Gastrocnemius medialis (tissue), 4 donors: ENCODE results near the gene KLC3. TPM values are rescaled to one million over a fixed set of nuclear protein-coding genes. Genes with fewer than 3 reads are reported as not detected.

Experiments used
- ATAC-seq, 2 donors: fragments of 150-250 bp; one replicate each; pipeline ENCODE4 v1.9.1; 2016
- DNase-seq, 2 donors: peaks; one replicate each; pipeline ENCODE4 v3.0.0-alpha.2; 2019
- H3K27ac ChIP-seq, 4 donors: fragments of 200-600 bp; sonication (generic); 1 replicate in 1 of 4; 2 replicates in 3 of 4; pipeline ENCODE4 v1.5.1; 2016 to 2018; ENCODE audit warnings: mild to moderate bottlenecking in 2 of 4, moderate library complexity in 1 of 4
- H3K27me3 ChIP-seq, 3 donors: fragments of 200-600 bp; sonication (generic) in 2 of 3; 1 replicate in 1 of 3; 2 replicates in 2 of 3; pipeline versions ENCODE4 v1.5.1 to v1.6.0; 2016 to 2019; ENCODE audit warnings: mild to moderate bottlenecking in 1 of 3, moderate library complexity in 1 of 3
- H3K36me3 ChIP-seq, 2 donors: fragments of 200-600 bp; sonication (generic) in 1 of 2; one replicate each; pipeline ENCODE4 v1.5.1; 2017 to 2018
- H3K4me1 ChIP-seq, 2 donors: fragments of 200-600 bp; sonication (generic) in 1 of 2; one replicate each; pipeline ENCODE4 v1.5.1; 2016 to 2017; ENCODE audit warnings: mild to moderate bottlenecking in 2 of 2
- H3K4me3 ChIP-seq, 4 donors: fragments of 200-600 bp; sonication (generic) in 3 of 4; 1 replicate in 1 of 4; 2 replicates in 3 of 4; pipeline ENCODE4 v1.5.1; 2016 to 2019; ENCODE audit warnings: mild to moderate bottlenecking in 2 of 4
- H3K9me3 ChIP-seq, 3 donors: fragments of 200-600 bp; sonication (generic) in 2 of 3; 1 replicate in 1 of 3; 2 replicates in 2 of 3; pipeline ENCODE4 v1.5.1; 2016 to 2019
- POLR2A ChIP-seq, 2 donors: fragments of 450-650 bp; IDR thresholded peaks; one replicate each; pipeline ENCODE4 v1.6.1; 2017; ENCODE audit warnings: antibody characterized with exemption in 2 of 2, mild to moderate bottlenecking in 2 of 2, moderate library complexity in 2 of 2
- in situ Hi-C, 4 donors: fragments of 200-750 bp; cut with MboI; loops; one replicate each; pipeline versions ENCODE4 v1.15.0 to v1.8.0; 2017; ENCODE audit warnings: low sequenced_read_pairs in 4 of 4
- intact Hi-C: fragments of 100-400 bp; cut with DNase I; formaldehyde crosslinking; loops from one replicate; pipeline ENCODE4 v1.15.1; 2023; ENCODE audit warnings: low total_unique reads
- total RNA-seq, 4 donors: library from RNA; depleted of rRNA; stranded (reverse); fragments of >200 nt; gene quantifications; one replicate each; pipeline versions ENCODE4 v1.1.0 to v1.2.3, GENCODE V29; 2016
- TF ChIP-seq, protein P1 (sequence below), 5 experiments: fragments of 450-650 bp in 3 of 5; fragments of 200-600 bp in 2 of 5; sonication (generic) in 2 of 5; IDR thresholded peaks in 4 of 5; conservative IDR thresholded peaks in 1 of 5; 1 replicate in 4 of 5; 2 replicates in 1 of 5; pipeline ENCODE4 v1.5.1; 2016 to 2019; ENCODE audit warnings: antibody characterized with exemption in 5 of 5, mild to moderate bottlenecking in 3 of 5, moderate library complexity in 3 of 5

KLC3 gene
- total RNA-seq, 4 donors from 2014 or later: 2.7 TPM; not detected in 3

DNA sequence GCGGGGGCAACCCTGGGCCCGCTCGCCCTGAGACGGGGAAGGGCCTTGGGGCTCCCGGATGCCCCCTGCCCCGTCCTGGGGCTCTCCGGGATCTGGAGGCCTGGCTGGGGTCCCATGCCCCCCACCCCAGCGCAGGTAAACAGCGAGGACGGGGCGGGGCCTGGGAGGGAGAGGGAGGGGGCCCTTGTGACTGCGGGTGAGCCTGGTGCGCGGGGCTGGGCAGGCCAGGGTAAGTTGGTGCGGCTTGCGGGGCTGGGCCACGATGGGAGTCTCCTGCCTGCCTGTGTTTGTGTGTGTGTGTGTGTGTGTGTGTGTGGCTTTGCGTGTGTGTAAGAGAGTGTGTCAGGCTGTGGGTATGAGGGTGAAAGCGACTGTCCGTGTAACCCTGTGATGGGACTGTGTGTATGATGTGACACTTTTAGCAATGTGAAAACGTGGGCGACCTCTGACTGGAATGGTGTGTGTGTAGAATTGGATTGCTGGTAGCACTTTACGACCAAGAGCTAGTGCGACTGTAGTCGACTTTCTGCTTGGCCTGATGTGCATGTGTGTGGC is 426 bp downstream of the KLC3 start:
- Histone ChIP-seq H3K4me3 (peak overlapping the region in 2 of 4 donors; percentile 18 to 31), H3K36me3 (no peaks in the 10 kb centered on the region), H3K4me1 (peaks cover 4 to 6% of the 10 kb centered on the region in 2 donors), H3K9me3 (no peaks in the 10 kb centered on the region), H3K27me3 (peaks cover 3 to 24% (median 20%) of the 10 kb centered on the region in 3 donors), H3K27ac (no peak overlapping the region)
- no peak for TF ChIP-seq POLR2A (IDR thresholded peaks at IDR 0.05)
- TF ChIP-seq, protein P1, sequence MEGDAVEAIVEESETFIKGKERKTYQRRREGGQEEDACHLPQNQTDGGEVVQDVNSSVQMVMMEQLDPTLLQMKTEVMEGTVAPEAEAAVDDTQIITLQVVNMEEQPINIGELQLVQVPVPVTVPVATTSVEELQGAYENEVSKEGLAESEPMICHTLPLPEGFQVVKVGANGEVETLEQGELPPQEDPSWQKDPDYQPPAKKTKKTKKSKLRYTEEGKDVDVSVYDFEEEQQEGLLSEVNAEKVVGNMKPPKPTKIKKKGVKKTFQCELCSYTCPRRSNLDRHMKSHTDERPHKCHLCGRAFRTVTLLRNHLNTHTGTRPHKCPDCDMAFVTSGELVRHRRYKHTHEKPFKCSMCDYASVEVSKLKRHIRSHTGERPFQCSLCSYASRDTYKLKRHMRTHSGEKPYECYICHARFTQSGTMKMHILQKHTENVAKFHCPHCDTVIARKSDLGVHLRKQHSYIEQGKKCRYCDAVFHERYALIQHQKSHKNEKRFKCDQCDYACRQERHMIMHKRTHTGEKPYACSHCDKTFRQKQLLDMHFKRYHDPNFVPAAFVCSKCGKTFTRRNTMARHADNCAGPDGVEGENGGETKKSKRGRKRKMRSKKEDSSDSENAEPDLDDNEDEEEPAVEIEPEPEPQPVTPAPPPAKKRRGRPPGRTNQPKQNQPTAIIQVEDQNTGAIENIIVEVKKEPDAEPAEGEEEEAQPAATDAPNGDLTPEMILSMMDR (IDR thresholded peaks at IDR 0.05 in 4 of 5, conservative IDR thresholded peaks at IDR 0.05 in 1 of 5): no peak
- no peak for DNase-seq
- intact Hi-C loops: no loop called here
- no peak for ATAC-seq
- in situ Hi-C loops: no loop called here

DNA sequence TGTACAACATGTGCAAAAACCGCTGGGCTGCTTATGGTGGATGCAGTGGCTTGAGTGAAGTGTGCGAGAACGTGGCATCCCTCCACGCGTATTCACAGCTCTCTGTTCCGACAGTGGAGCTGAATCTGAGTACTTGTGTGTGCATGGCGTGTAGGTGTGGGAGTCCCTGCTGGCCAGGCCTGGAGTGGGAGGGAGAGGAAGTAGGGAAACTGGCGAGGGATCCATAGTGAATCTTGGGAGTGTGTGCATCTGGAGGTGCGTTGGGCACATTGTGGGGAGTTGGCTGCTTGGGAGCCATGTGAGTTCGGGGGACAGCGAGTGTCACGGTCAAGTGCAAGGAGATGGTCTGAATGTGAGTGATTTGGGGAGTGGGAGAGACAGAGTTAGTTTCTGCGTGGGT is 2.4 kb downstream of the KLC3 start:
- TF ChIP-seq, protein P1 (IDR thresholded peaks at IDR 0.05 in 4 of 5, conservative IDR thresholded peaks at IDR 0.05 in 1 of 5): no peak
- no peak for TF ChIP-seq POLR2A (IDR thresholded peaks at IDR 0.05)
- in situ Hi-C loops (no loop called here), intact Hi-C loops (no loop called here)
- H3K36me3 ChIP-seq: no peaks in the 10 kb centered on the region
- H3K4me1 ChIP-seq: peaks cover 4 to 6% of the 10 kb centered on the region in 2 donors
- no peak overlapping the region for H3K27ac ChIP-seq
- ATAC-seq: no peak
- H3K27me3 ChIP-seq: peaks cover 12 to 41% (median 26%) of the 10 kb centered on the region in 3 donors
- no peaks in the 10 kb centered on the region for H3K9me3 ChIP-seq
- H3K4me3 ChIP-seq: no peak overlapping the region
- DNase-seq: no peak

DNA sequence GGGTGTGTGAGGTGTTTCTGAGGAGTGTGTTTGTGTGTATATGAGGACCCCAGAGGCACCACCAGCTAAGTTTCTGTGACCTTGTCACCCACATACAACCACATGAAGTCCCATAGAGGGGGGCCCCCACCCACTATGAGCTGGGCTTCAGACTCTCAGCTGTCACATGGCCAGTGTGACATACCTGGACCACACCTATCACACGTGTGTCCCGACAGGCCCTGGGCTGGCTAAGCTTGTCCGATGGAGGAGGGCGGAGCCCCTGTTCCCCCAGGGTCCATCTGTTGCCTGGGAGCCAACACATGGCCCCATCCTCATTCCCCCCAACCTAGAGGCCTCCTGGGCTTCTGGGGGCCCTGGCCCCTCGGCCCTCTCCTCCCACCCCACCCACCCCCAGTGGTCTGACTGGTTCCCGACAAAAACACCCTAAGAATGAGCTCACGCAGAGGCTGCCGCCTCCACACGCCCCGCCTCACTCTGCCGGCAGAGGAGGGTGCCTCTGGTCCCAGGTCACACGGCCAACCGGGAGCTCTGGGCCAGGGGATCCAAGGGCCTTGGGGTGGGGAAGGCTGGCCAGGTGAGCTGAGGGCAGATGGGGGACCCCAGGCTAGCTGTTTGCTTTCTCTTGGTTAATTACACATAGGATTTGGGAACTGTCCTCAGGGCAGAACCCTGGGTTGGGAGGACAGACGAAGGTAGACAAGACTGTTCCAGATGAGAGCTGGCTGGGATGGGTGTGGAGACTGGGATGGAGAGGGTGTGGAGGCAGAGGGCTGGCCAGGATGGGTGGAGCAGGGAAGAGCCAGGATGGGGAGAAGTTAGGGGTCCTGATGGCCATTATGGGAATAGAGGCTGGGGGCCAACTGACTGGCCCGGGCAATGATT is 4.3 kb downstream of the KLC3 start:
- no peak overlapping the region for H3K27ac ChIP-seq
- H3K9me3 ChIP-seq: no peaks in the 10 kb centered on the region
- DNase-seq (no peak), ATAC-seq (no peak)
- H3K36me3 ChIP-seq: no peaks in the 10 kb centered on the region
- in situ Hi-C loops: no loop called here
- intact Hi-C loops: no loop called here
- peaks cover 9 to 44% (median 23%) of the 10 kb centered on the region in 3 donors for H3K27me3 ChIP-seq
- H3K4me1 ChIP-seq: no peaks in the 10 kb centered on the region
- H3K4me3 ChIP-seq: no peak overlapping the region
- no peak for TF ChIP-seq POLR2A (IDR thresholded peaks at IDR 0.05)
- TF ChIP-seq, protein P1 (IDR thresholded peaks at IDR 0.05 in 4 of 5, conservative IDR thresholded peaks at IDR 0.05 in 1 of 5): no peak

DNA sequence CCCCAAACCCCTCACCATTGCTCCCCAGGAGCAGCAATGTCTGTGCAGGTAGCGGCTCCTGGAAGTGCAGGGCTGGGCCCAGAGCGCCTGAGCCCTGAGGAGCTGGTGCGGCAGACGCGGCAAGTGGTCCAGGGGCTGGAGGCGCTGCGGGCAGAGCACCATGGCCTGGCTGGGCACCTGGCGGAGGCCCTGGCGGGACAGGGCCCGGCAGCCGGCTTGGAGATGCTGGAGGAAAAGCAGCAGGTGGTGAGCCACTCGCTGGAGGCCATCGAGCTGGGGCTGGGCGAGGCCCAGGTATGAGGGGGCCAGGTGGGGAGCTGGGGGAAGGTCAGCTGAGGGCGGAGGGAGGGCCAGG is 4.9 kb downstream of the KLC3 start:
- intact Hi-C loops: no loop called here
- no peaks in the 10 kb centered on the region for H3K36me3 ChIP-seq
- peaks cover 9 to 38% (median 17%) of the 10 kb centered on the region in 3 donors for H3K27me3 ChIP-seq
- TF ChIP-seq, protein P1 (IDR thresholded peaks at IDR 0.05 in 4 of 5, conservative IDR thresholded peaks at IDR 0.05 in 1 of 5): no peak
- no peak for TF ChIP-seq POLR2A (IDR thresholded peaks at IDR 0.05)
- H3K4me1 ChIP-seq: no peaks in the 10 kb centered on the region
- no peaks in the 10 kb centered on the region for H3K9me3 ChIP-seq
- in situ Hi-C loops: no loop called here
- DNase-seq: no peak
- ATAC-seq: no peak
- H3K27ac ChIP-seq: no peak overlapping the region
- no peak overlapping the region for H3K4me3 ChIP-seq
